Spleen (tissue), 11 donors: Measurements from ENCODE around the gene RPRD1B. TPM values are rescaled to one million over a fixed set of nuclear protein-coding genes. Genes with fewer than 3 reads are reported as not detected.
A peak's percentile ranks its signal among the peaks of the same experiment; 100 is the strongest.

Experiments
- DNase-seq: peaks from one replicate; pipeline ENCODE4 v3.0.0-alpha.2; 2020
- H3K27ac ChIP-seq, 8 donors: fragments of 200-600 bp; sonication (generic) in 7 of 8; 1 replicate in 4 of 8; 2 replicates in 4 of 8; pipeline versions ENCODE4 v1.5.0 to v1.8.0; 2016 to 2021; ENCODE audit warnings: inconsistent platforms in 4 of 8, mild to moderate bottlenecking in 4 of 8, moderate library complexity in 1 of 8
- H3K27me3 ChIP-seq, 7 donors: fragments of 200-600 bp; sonication (generic) in 6 of 7; replicated peaks in 1 of 7; 1 replicate in 4 of 7; 2 replicates in 3 of 7; pipeline versions ENCODE4 v1.5.0 to v1.8.0; 2016 to 2021; ENCODE audit warnings: inconsistent platforms in 3 of 7, mild to moderate bottlenecking in 1 of 7
- H3K36me3 ChIP-seq, 6 donors: fragments of 200-600 bp; sonication (generic) in 5 of 6; 1 replicate in 4 of 6; 2 replicates in 2 of 6; pipeline versions ENCODE4 v1.5.0 to v1.8.0; 2016 to 2021; ENCODE audit warnings: inconsistent platforms in 2 of 6
- H3K4me1 ChIP-seq, 6 donors: fragments of 200-600 bp; sonication (generic) in 5 of 6; 1 replicate in 3 of 6; 2 replicates in 3 of 6; pipeline versions ENCODE4 v1.5.0 to v1.8.0; 2016 to 2021; ENCODE audit warnings: inconsistent platforms in 3 of 6
- H3K4me3 ChIP-seq, 8 donors: fragments of 200-600 bp; sonication (generic) in 7 of 8; 1 replicate in 4 of 8; 2 replicates in 4 of 8; pipeline versions ENCODE4 v1.5.0 to v1.8.0; 2016 to 2021; ENCODE audit warnings: inconsistent platforms in 4 of 8, mild to moderate bottlenecking in 4 of 8, moderate library complexity in 2 of 8
- H3K9me3 ChIP-seq, 8 donors: fragments of 200-600 bp; sonication (generic) in 7 of 8; 1 replicate in 4 of 8; 2 replicates in 4 of 8; pipeline versions ENCODE4 v1.5.0 to v1.8.0; 2016 to 2021; ENCODE audit warnings: inconsistent platforms in 4 of 8
- CTCF ChIP-seq, 11 experiments: fragments of 200-600 bp in 7 of 11; fragments of 450-650 bp in 4 of 11; sonication (generic) in 4 of 11; IDR thresholded peaks in 8 of 11; conservative IDR thresholded peaks in 3 of 11; 1 replicate in 7 of 11; 2 replicates in 4 of 11; pipeline versions ENCODE4 v1.4.0 to v1.8.0; 2016 to 2021; ENCODE audit warnings: antibody characterized with exemption in 11 of 11, inconsistent platforms in 4 of 11, mild to moderate bottlenecking in 1 of 11
- POLR2A ChIP-seq, 3 donors: fragments of 450-650 bp; IDR thresholded peaks; one replicate each; pipeline ENCODE4 v1.5.1; 2017; ENCODE audit warnings: antibody characterized with exemption in 3 of 3, mild to moderate bottlenecking in 1 of 3
- POLR2AphosphoS5 ChIP-seq, 3 donors: sonication (generic); formaldehyde crosslinking; IDR thresholded peaks; one replicate each; pipeline ENCODE4 v1.5.1; 2017; ENCODE audit warnings: antibody characterized with exemption in 3 of 3
- WGBS, 5 donors: extraction: QIAGEN DNeasy Blood & Tissue Kit in 3 of 5; methylation state at CpG; one replicate each; pipeline versions ENCODE4 v1.1.5 to v1.1.7; 2013 to 2018; 5-methylcytosine and 5-hydroxymethylcytosine counted together
- intact Hi-C: fragments of 100-400 bp; cut with DNase I; formaldehyde crosslinking; loops from one replicate; pipeline ENCODE4 v1.15.0; 2023; ENCODE audit warnings: low total_unique reads
- polyA plus RNA-seq, 3 donors: library from polyadenylated mRNA; stranded (reverse); fragments of 200-250 nt; gene quantifications; one replicate each; pipeline ENCODE4 v1.2.1, GENCODE V29; 2013
- total RNA-seq, 7 donors: library from RNA; depleted of rRNA in 3 of 7; stranded (reverse); fragments of >200 nt in 3 of 7; fragmentation: NEBNext Ultra II Directional in 4 of 7; extraction: Animal tissue kit (Norgen Biotek cat#: 25700) in 4 of 7; gene quantifications; one replicate each; pipeline versions ENCODE4 v1.1.0 to v1.2.1, GENCODE V29; 2016 to 2021
- donor health status: healthy with polysubstance abuse.
- donor health status: DM: no; HTN: no; CAD: no; lungs with moderate emphysema.
- donor health status: DM: no; HTN: no; CAD: no.
- donor health status: Bipolar disorder and iron deficiency.
- donor health status: healthy.
- donor health status: DM: no; HTN: no; CAD: no.
- donor health status: DM: yes; HTN: yes; CAD: no.

The RPRD1B gene
- total and polyA plus RNA-seq, 10 donors: 7.1 to 42.0 (median 31.2) TPM

DNA sequence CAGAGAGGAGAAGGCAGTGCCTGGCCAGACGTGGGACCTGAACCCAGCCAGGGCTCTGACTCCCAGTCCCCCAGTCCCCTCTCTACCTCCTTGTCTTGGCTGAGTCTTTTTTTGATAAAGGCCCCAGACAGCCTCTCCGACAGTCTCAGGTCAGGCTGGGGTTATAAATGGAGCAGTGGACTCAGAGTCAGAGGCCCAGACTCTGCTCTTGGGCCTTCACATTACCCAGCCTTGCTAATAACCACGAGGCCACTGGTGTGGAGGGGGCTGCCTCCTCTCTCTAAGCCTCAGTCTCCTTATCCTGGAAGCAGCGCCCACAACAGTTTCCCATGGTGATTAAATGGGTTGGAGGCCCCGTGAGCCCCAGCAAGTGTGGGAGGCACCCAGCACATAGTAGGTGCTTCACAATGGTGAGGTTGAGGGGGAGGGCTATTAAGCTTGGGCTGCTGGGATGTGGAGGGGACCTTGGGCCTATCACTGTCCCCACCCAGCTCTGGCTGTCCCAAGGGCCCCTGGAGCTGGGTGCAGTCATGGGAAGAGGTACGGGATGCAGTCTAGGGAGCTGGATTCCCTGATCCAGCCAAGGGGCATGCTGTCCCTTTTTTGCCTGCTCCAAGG is 95.8 kb downstream of the RPRD1B start:
- Histone ChIP-seq H3K36me3 (peaks cover 0 to 31% (median 0%) of the 10 kb centered on the region in 6 donors), H3K27ac (no peak overlapping the region), H3K4me1 (peaks cover 0 to 35% (median 7%) of the 10 kb centered on the region in 6 donors), H3K4me3 (no peak overlapping the region), H3K27me3 (no peaks in the 10 kb centered on the region), H3K9me3 (no peaks in the 10 kb centered on the region)
- TF ChIP-seq CTCF (IDR thresholded peaks at IDR 0.05 in 8 of 11, conservative IDR thresholded peaks at IDR 0.05 in 3 of 11): no peak
- no peak for TF ChIP-seq POLR2AphosphoS5 (IDR thresholded peaks at IDR 0.05)
- no peak for TF ChIP-seq POLR2A (IDR thresholded peaks at IDR 0.05)
- 80 to 95% (median 90%) methylated on average over 4 to 6 of the region's 6 CpGs for WGBS, 5 donors
- intact Hi-C loops: no loop called here
- DNase-seq: peak; percentile 25

- no peak overlapping the region for H3K4me3 ChIP-seq
- TF ChIP-seq POLR2AphosphoS5 (IDR thresholded peaks at IDR 0.05) (no peak), CTCF (IDR thresholded peaks at IDR 0.05 in 8 of 11, conservative IDR thresholded peaks at IDR 0.05 in 3 of 11) (no peak), POLR2A (IDR thresholded peaks at IDR 0.05) (no peak)
- peaks cover 0 to 42% (median 14%) of the 10 kb centered on the region in 6 donors for H3K4me1 ChIP-seq
- peaks cover 0 to 31% (median 0%) of the 10 kb centered on the region in 6 donors for H3K36me3 ChIP-seq
- H3K27me3 ChIP-seq: no peaks in the 10 kb centered on the region
- intact Hi-C loops: no loop called here
- H3K9me3 ChIP-seq: no peaks in the 10 kb centered on the region
- no peak overlapping the region for H3K27ac ChIP-seq
- 82 to 96% (median 84%) methylated on average over 4 to 15 of the region's 15 CpGs for WGBS, 5 donors
- DNase-seq: peak; percentile 37
These were observed 96.5 kb downstream of the RPRD1B start for GRCh38 chr20:38129893-38130609.

DNA sequence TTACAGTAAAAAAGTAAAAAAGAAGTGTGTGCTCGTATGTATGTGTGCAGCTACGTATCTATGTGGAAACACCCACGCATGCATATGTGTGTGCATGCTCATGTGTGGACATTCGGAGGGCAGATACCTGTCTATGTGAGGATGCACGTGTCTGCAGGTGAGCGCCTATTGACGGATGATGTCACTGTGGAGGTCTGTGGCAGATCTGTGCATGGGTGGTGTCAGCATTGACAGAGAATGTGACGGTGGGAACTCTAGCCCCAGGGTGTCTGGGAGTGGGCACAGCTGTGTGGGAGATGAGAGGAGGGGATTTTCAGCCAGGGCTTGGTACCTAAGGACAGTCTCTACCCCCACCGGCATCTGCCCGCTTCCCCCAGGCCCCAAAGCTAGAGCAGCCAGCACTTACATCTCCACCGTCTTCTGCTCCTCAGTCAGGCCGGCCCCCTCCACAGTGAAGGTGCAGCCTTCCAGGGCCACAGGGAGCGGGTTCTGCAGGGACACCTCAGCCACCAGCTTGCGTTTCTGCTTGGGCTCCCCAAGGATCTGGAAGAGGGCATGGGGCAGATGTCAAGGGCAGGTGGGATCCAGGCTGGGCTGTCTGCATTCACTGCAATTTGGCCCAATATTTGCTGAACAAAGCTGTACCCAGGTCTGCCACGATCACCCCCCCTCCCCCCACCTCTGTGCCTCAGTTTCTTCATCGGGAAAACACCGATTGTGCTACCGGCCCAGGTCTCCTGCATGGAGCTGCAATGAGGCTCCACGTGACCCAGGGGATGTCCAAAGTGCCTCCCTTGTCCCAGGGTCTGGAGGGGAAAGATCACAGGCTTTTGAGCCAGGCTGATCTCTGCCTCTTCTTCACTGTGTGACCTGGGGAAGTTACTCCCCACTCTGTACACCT is 97.4 kb downstream of the RPRD1B start:
- peaks cover 0 to 36% (median under 1%) of the 10 kb centered on the region in 6 donors for H3K36me3 ChIP-seq
- WGBS, 5 donors: 88 to 93% (median 90%) methylated on average over 14 to 19 of the region's 19 CpGs
- peaks cover 0 to 45% (median 14%) of the 10 kb centered on the region in 6 donors for H3K4me1 ChIP-seq
- no peaks in the 10 kb centered on the region for H3K27me3 ChIP-seq
- H3K4me3 ChIP-seq: no peak overlapping the region
- no peak overlapping the region for H3K27ac ChIP-seq
- TF ChIP-seq POLR2A (IDR thresholded peaks at IDR 0.05): no peak
- TF ChIP-seq POLR2AphosphoS5 (IDR thresholded peaks at IDR 0.05): no peak
- no peak for TF ChIP-seq CTCF (IDR thresholded peaks at IDR 0.05 in 8 of 11, conservative IDR thresholded peaks at IDR 0.05 in 3 of 11)
- no peaks in the 10 kb centered on the region for H3K9me3 ChIP-seq
- intact Hi-C loops: no loop called here
- DNase-seq: peak; percentile 51
